Measurements from ENCODE around the gene MAN1C1. TPM values are rescaled to one million over a fixed set of nuclear protein-coding genes. Genes with fewer than 3 reads are reported as not detected.

MAN1C1 gene
- 1 to 10 TPM; 2.7 to 4.3 TPM for total RNA-seq

- no peaks in the 10 kb centered on the region for H3K36me3 ChIP-seq
- no peaks in the 10 kb centered on the region for H3K9me3 ChIP-seq
- peak within 1 kb of the TSS; percentile 57 for H3K27ac ChIP-seq
- H3K4me1 ChIP-seq, result peaks cover 10% of the 10 kb centered on the region
- intact Hi-C loops (cut with DNase I), result loop anchor here (5.0 kb wide), 1 partner anchor 76 kb away; no protein-coding TSS in a partner anchor
- no peak for TF ChIP-seq CTCF (IDR thresholded peaks at IDR 0.05)
- peak within 1 kb of the TSS; percentile 55 to 88 for H3K9ac ChIP-seq (ENCODE audit: low read depth in 2 of 2, low read length in 2 of 2)
- peak; percentile 84 for DNase-seq
- H3K27me3 ChIP-seq, result peaks cover 16% of the 10 kb centered on the region
- peak within 1 kb of the TSS; percentile 74 for H3K4me3 ChIP-seq
These were observed at the start of gene MAN1C1 for GRCh38 chr1:25616095-25616986. Gene MAN1C1 (plus strand): TSS chr1:25616791. CDS start chr1:25617798, 1,007 bp downstream.

- TF ChIP-seq CTCF (IDR thresholded peaks at IDR 0.05), result no peak
- H3K27ac ChIP-seq, result peak overlapping the region; percentile 17
- H3K36me3 ChIP-seq, result no peaks in the 10 kb centered on the region
- H3K9ac ChIP-seq (ENCODE audit: low read depth in 2 of 2, low read length in 2 of 2), result peak overlapping the region in 1 of 2 donors; percentile 7
- H3K4me3 ChIP-seq, result no peak overlapping the region
- H3K9me3 ChIP-seq, result no peaks in the 10 kb centered on the region
- H3K4me1 ChIP-seq, result peaks cover 3% of the 10 kb centered on the region
- intact Hi-C loops (cut with DNase I), result no loop called here
- no peak for DNase-seq
- H3K27me3 ChIP-seq, result no peaks in the 10 kb centered on the region
These were observed 48.9 kb upstream of the MAN1C1 start for GRCh38 chr1:25567710-25568089.

GRCh38 chr1:25568090-25568833 lies 48.3 kb upstream of the MAN1C1 start:
- intact Hi-C loops (cut with DNase I), result no loop called here
- H3K27me3 ChIP-seq, result no peaks in the 10 kb centered on the region
- H3K27ac ChIP-seq, result peak overlapping the region; percentile 17
- H3K9me3 ChIP-seq, result no peaks in the 10 kb centered on the region
- TF ChIP-seq CTCF (IDR thresholded peaks at IDR 0.05), result no peak
- no peak overlapping the region for H3K9ac ChIP-seq (ENCODE audit: low read depth in 2 of 2, low read length in 2 of 2)
- no peak for DNase-seq
- H3K4me3 ChIP-seq, result no peak overlapping the region
- H3K4me1 ChIP-seq, result no peaks in the 10 kb centered on the region
- no peaks in the 10 kb centered on the region for H3K36me3 ChIP-seq

GRCh38 chr1:25568834-25569596 lies 47.6 kb upstream of the MAN1C1 start:
- no peak overlapping the region for H3K27ac ChIP-seq
- intact Hi-C loops (cut with DNase I), result no loop called here
- H3K27me3 ChIP-seq, result no peaks in the 10 kb centered on the region
- no peak for DNase-seq
- no peaks in the 10 kb centered on the region for H3K36me3 ChIP-seq
- H3K4me1 ChIP-seq, result no peaks in the 10 kb centered on the region
- H3K9me3 ChIP-seq, result no peaks in the 10 kb centered on the region
- no peak overlapping the region for H3K4me3 ChIP-seq
- H3K9ac ChIP-seq (ENCODE audit: low read depth in 2 of 2, low read length in 2 of 2), result no peak overlapping the region
- no peak for TF ChIP-seq CTCF (IDR thresholded peaks at IDR 0.05)
